GM12873 (cell line): ENCODE results near the gene BHLHE41.

Source experiments
- CTCF ChIP-seq: IDR thresholded peaks from 2 replicates; pipeline ENCODE4 v1.5.1; 2012; ENCODE audit warnings: low read depth, mild to moderate bottlenecking, moderate library complexity, low read length, control low read depth; ENCODE audit not compliant: insufficient read depth; ENCODE audit errors: missing control alignments

Gene BHLHE41

GRCh38 chr12:26113181-26113654, 11.6 kb downstream of the BHLHE41 start:
- no peak for TF ChIP-seq CTCF

- TF ChIP-seq CTCF, result no peak
Measured at GRCh38 chr12:26112703-26113147, 12.1 kb downstream of the BHLHE41 start.

GRCh38 chr12:26112232-26112631, 12.6 kb downstream of the BHLHE41 start:
- TF ChIP-seq CTCF, result no peak

GRCh38 chr12:26109343-26109881, 15.4 kb downstream of the BHLHE41 start:
- no peak for TF ChIP-seq CTCF

- no peak for TF ChIP-seq CTCF
Measured at GRCh38 chr12:26108915-26109314, 15.9 kb downstream of the BHLHE41 start.

- no peak for TF ChIP-seq CTCF
Measured at GRCh38 chr12:26106347-26106746, 18.5 kb downstream of the BHLHE41 start.

GRCh38 chr12:26102953-26103352, 21.9 kb downstream of the BHLHE41 start:
- TF ChIP-seq CTCF, result no peak
